GM12878 (cell line): Measurements from ENCODE around the gene HHIPL1. TPM values are rescaled to one million over a fixed set of nuclear protein-coding genes. Genes with fewer than 3 reads are reported as not detected.
A peak's percentile ranks its signal among the peaks of the same experiment; 100 is the strongest.

ENCODE experiments used
- ATAC-seq: fragments of 200-7000 bp; cut with Tn5 transposase; 3 replicates; pipeline ENCODE4 v1.9.1; 2020; ENCODE audit warnings: mild to moderate bottlenecking, moderate library complexity
- BruUV-seq: library from RNA; stranded (reverse); fragments of 400-500 nt; replicated peaks from 2 replicates; lab custom pipeline; 2021; lab: Mats Ljungman, UMichigan
- CTCF ChIA-PET: fragments of 300-600 bp; sonication (Branson Sonifier 250); formaldehyde crosslinking; extraction: SDS; loops from one replicate; lab custom pipeline; 2021; ENCODE audit warnings: inconsistent platforms; lab: Yijun Ruan, JAX
- POLR2A ChIA-PET: fragments of 350-600 bp; formaldehyde crosslinking; extraction: SDS; loops from one replicate; lab custom pipeline; 2021; ENCODE audit warnings: inconsistent platforms; lab: Charles Lee
- RAD21 ChIA-PET: fragments of 300-600 bp; sonication (Branson Sonifier 250); formaldehyde crosslinking; loops from one replicate; lab custom pipeline; 2023; ENCODE audit warnings: antibody characterized with exemption; ENCODE audit not compliant: unreplicated experiment; lab: Charles Lee
- SMC1A ChIA-PET: fragments of 300-600 bp; sonication (Branson Sonifier 250); formaldehyde crosslinking; loops from one replicate; lab custom pipeline; 2023; ENCODE audit not compliant: unreplicated experiment, uncharacterized antibody; lab: Charles Lee
- DNase-seq: peaks from one replicate; pipeline ENCODE4 v3.0.0-alpha.2; 2011; ENCODE audit warnings: low read depth, low spot score
- FAIRE-seq: peaks from 3 replicates; lab custom pipeline; 2011; peaks lifted over from hg19 to GRCh38; lab: Jason Lieb, UNC
- H2AFZ ChIP-seq: 2 replicates; pipeline ENCODE4 v1.6.0; 2011; ENCODE audit warnings: low read depth, low read length, control low read depth; ENCODE audit not compliant: control insufficient read depth
- H3K27ac ChIP-seq: 2 replicates; pipeline ENCODE4 v1.5.1; 2011; ENCODE audit warnings: control low read depth; ENCODE audit not compliant: control insufficient read depth, insufficient read depth
- H3K27me3 ChIP-seq, 2 experiments: replicated peaks in 1 of 2; 2 replicates each; pipeline versions ENCODE4 v1.6.0 to v1.6.1; 2011; ENCODE audit warnings: low read length in 1 of 2; ENCODE audit not compliant: control insufficient read depth in 2 of 2, insufficient read depth in 2 of 2
- H3K36me3 ChIP-seq, 2 experiments: 2 replicates each; pipeline ENCODE4 v1.5.1; 2011; ENCODE audit warnings: low read length in 1 of 2; ENCODE audit not compliant: control insufficient read depth in 2 of 2, insufficient read depth in 2 of 2
- H3K4me1 ChIP-seq: 2 replicates; pipeline ENCODE4 v1.6.1; 2011; ENCODE audit warnings: mild to moderate bottlenecking, low read length, moderate library complexity, mixed read lengths; ENCODE audit not compliant: control insufficient read depth, insufficient read depth
- H3K4me2 ChIP-seq: 2 replicates; pipeline ENCODE4 v1.6.0; 2011; ENCODE audit warnings: control low read depth; ENCODE audit not compliant: control insufficient read depth, insufficient read depth
- H3K4me3 ChIP-seq: fragments of 200-600 bp; sonication (generic); 2 replicates; pipeline ENCODE4 v1.5.1; 2016
- H3K79me2 ChIP-seq: 2 replicates; pipeline ENCODE4 v1.6.0; 2011; ENCODE audit warnings: low read length; ENCODE audit not compliant: control insufficient read depth, insufficient read depth
- H3K9ac ChIP-seq: 2 replicates; pipeline ENCODE4 v1.8.0; 2011; ENCODE audit warnings: low read length, control low read depth, mixed read lengths; ENCODE audit not compliant: control insufficient read depth, insufficient read depth
- H3K9me3 ChIP-seq: replicated peaks from 3 replicates; pipeline ENCODE4 v1.5.1; 2011; ENCODE audit warnings: mild to moderate bottlenecking, low read length; ENCODE audit not compliant: control insufficient read depth, insufficient read depth
- H4K20me1 ChIP-seq: 2 replicates; pipeline ENCODE4 v1.6.0; 2011; ENCODE audit not compliant: control insufficient read depth, insufficient read depth
- BHLHE40 ChIP-seq, 2 experiments: fragments of 450-650 bp in 1 of 2; IDR thresholded peaks; 2 replicates each; pipeline ENCODE4 v1.6.1; 2011 to 2017; ENCODE audit warnings: low read depth in 2 of 2, borderline replicate concordance in 1 of 2, improper control_type of control experiment in 1 of 2, low read length in 1 of 2, mild to moderate bottlenecking in 1 of 2
- IKZF1 ChIP-seq: fragments of 450-650 bp; conservative IDR thresholded peaks from 2 replicates; pipeline ENCODE4 v1.6.1; 2017; ENCODE audit warnings: antibody characterized with exemption, mild to moderate bottlenecking
- LARP7 ChIP-seq: fragments of 450-650 bp; IDR thresholded peaks from 2 replicates; pipeline ENCODE4 v1.6.1; 2017; ENCODE audit warnings: mild to moderate bottlenecking
- NFYA ChIP-seq: IDR thresholded peaks from 2 replicates; pipeline ENCODE4 v1.6.1; 2011; ENCODE audit warnings: low read depth, mild to moderate bottlenecking, low read length, improper control_type of control experiment, borderline replicate concordance
- PAX8 ChIP-seq: fragments of 450-650 bp; IDR thresholded peaks from 2 replicates; pipeline ENCODE4 v1.6.1; 2017; ENCODE audit warnings: mild to moderate bottlenecking, moderate library complexity
- POU2F2 ChIP-seq: IDR thresholded peaks from 3 replicates; pipeline ENCODE4 v1.6.1; 2011; ENCODE audit warnings: low read depth, mild to moderate bottlenecking, low read length, borderline replicate concordance
- RAD21 ChIP-seq: IDR thresholded peaks from 2 replicates; pipeline ENCODE4 v1.6.1; 2011; ENCODE audit warnings: mild to moderate bottlenecking, low read depth, low read length, moderate library complexity; ENCODE audit not compliant: insufficient read depth
- RB1 ChIP-seq: fragments of 450-650 bp; formaldehyde crosslinking; IDR thresholded peaks from 2 replicates; pipeline ENCODE4 v1.6.1; 2017; ENCODE audit warnings: mild to moderate bottlenecking, borderline replicate concordance
- SMARCA5 ChIP-seq: fragments of 450-650 bp; IDR thresholded peaks from 2 replicates; pipeline ENCODE4 v1.6.1; 2017; ENCODE audit warnings: mild to moderate bottlenecking
- SMC3 ChIP-seq: IDR thresholded peaks from 2 replicates; pipeline ENCODE4 v1.6.1; 2011; ENCODE audit warnings: low read length, improper control_type of control experiment, borderline replicate concordance
- TCF12 ChIP-seq: IDR thresholded peaks from 2 replicates; pipeline ENCODE4 v1.6.1; 2011; ENCODE audit warnings: low read depth, mild to moderate bottlenecking, low read length
- TCF3 ChIP-seq: IDR thresholded peaks from 2 replicates; pipeline ENCODE4 v1.6.1; 2012; ENCODE audit warnings: low read depth, mild to moderate bottlenecking, low read length, borderline replicate concordance; ENCODE audit not compliant: insufficient read depth
- YY1 ChIP-seq: IDR thresholded peaks from 2 replicates; pipeline ENCODE4 v1.6.1; 2011; ENCODE audit warnings: low read depth, mild to moderate bottlenecking, low read length
- ZBTB40 ChIP-seq: fragments of 450-650 bp; IDR thresholded peaks from 2 replicates; pipeline ENCODE4 v1.6.1; 2016; ENCODE audit warnings: mild to moderate bottlenecking, moderate library complexity, borderline replicate concordance
- WGBS: methylation state at CpG from one replicate; pipeline ENCODE4 v1.1.6; 2016; ENCODE audit warnings: low lambda C conversion rate; ENCODE audit not compliant: insufficient replicate concordance, insufficient coverage; ENCODE audit errors: missing lambda C conversion rate; 5-methylcytosine and 5-hydroxymethylcytosine counted together
- in situ Hi-C: fragments of 300-500 bp; cut with MboI; formaldehyde crosslinking; loops from 9 replicates; pipeline ENCODE4 v1.14.3; 2018; ENCODE audit warnings: mixed read lengths
- intact Hi-C: fragments of 100-400 bp; cut with micrococcal nuclease; formaldehyde crosslinking; loops from one replicate; pipeline ENCODE4 v1.14.2; 2022; ENCODE audit not compliant: unreplicated experiment
- polyA plus RNA-seq, 11 experiments: library from polyadenylated mRNA; depleted of rRNA in 4 of 11; unstranded in 6 of 11; stranded (reverse) in 5 of 11; fragments of >200 nt; fragmentation: Nextera tagmentation in 4 of 11; fragmentation: Illumina TruSeq in 1 of 11; extraction: Ambion mirVana in 4 of 11; extraction: Trizol in 1 of 11; gene quantifications; 1 replicate in 1 of 11; 2 replicates in 10 of 11; pipeline versions ENCODE4 v1.2.1 to v1.2.3, GENCODE V29; 2011 to 2016; ENCODE audit warnings: inconsistent platforms in 2 of 11, missing spikeins in 2 of 11, low read depth in 1 of 11
- total RNA-seq, 4 experiments: library from RNA; depleted of rRNA in 3 of 4; stranded (reverse); fragments of >200 nt in 3 of 4; fragmentation: Illumina TruSeq in 1 of 4; extraction: Trizol in 1 of 4; gene quantifications; 2 replicates each; pipeline versions ENCODE4 v1.2.1 to v1.2.3, GENCODE V29; 2013 to 2021
- TF ChIP-seq, protein P1 (sequence below), 3 experiments: IDR thresholded peaks in 2 of 3; conservative IDR thresholded peaks in 1 of 3; 2 replicates each; pipeline ENCODE4 v1.5.1; 2011; ENCODE audit warnings: low read depth in 3 of 3, low read length in 3 of 3, mild to moderate bottlenecking in 3 of 3, control low read depth in 2 of 3, moderate library complexity in 2 of 3, inconsistent platforms in 1 of 3, mixed read lengths in 1 of 3; ENCODE audit not compliant: control insufficient read depth in 2 of 3, insufficient read depth in 1 of 3; ENCODE audit errors: extremely low read depth in 1 of 3

Gene HHIPL1
- total and polyA plus RNA-seq, 10 of the 15 experiments (the other 5 are each of a cell fraction or from before 2014, with no cell fraction given), result 0.09 TPM; not detected in 9

GRCh38 chr14:99628887-99629618 lies 15.9 kb upstream of the HHIPL1 start:
- no peaks in the 10 kb centered on the region for H3K4me1 ChIP-seq
- no peaks in the 10 kb centered on the region for H3K36me3 ChIP-seq
- no peaks in the 10 kb centered on the region for H3K9me3 ChIP-seq
- TF ChIP-seq LARP7 (0 out of 2 replicates have a peak, but pooled peaks have one; percentile 13), RB1 (peak; percentile 29; the same call in 1 of the 2 replicates), TCF12 (0 out of 2 replicates have a peak, but pooled peaks have one; percentile 52), SMC3 (peak; percentile 90), ZBTB40 (no peak), TCF3 (0 out of 2 replicates have a peak, but pooled peaks have one; percentile 27), POU2F2 (no peak), SMARCA5 (peak; percentile 60; the same call in 1 of the 2 replicates), PAX8 (no peak), BHLHE40 (IDR thresholded peaks at IDR 0.05; ENCODE audit: borderline replicate concordance in 1 of 2, low read depth in 2 of 2, low read length in 1 of 2) (peak; percentile 65 to 83; a peak in 3 of 4 replicates), NFYA (no peak), IKZF1 (0 out of 2 replicates have a peak, but pooled peaks have one; percentile 13), YY1 (peak; percentile 58; the same call in 1 of the 2 replicates), RAD21 (peak; percentile 87)
- TF ChIP-seq, protein P1, sequence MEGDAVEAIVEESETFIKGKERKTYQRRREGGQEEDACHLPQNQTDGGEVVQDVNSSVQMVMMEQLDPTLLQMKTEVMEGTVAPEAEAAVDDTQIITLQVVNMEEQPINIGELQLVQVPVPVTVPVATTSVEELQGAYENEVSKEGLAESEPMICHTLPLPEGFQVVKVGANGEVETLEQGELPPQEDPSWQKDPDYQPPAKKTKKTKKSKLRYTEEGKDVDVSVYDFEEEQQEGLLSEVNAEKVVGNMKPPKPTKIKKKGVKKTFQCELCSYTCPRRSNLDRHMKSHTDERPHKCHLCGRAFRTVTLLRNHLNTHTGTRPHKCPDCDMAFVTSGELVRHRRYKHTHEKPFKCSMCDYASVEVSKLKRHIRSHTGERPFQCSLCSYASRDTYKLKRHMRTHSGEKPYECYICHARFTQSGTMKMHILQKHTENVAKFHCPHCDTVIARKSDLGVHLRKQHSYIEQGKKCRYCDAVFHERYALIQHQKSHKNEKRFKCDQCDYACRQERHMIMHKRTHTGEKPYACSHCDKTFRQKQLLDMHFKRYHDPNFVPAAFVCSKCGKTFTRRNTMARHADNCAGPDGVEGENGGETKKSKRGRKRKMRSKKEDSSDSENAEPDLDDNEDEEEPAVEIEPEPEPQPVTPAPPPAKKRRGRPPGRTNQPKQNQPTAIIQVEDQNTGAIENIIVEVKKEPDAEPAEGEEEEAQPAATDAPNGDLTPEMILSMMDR (IDR thresholded peaks at IDR 0.05 in 2 of 3, conservative IDR thresholded peaks at IDR 0.05 in 1 of 3; ENCODE audit: control insufficient read depth in 2 of 3, extremely low read depth in 1 of 3, insufficient read depth in 1 of 3, low read depth in 3 of 3, low read length in 3 of 3), result peak; percentile 92 to 99 (median 97); a peak in 5 of 6 replicates
- no peak overlapping the region for H3K27ac ChIP-seq
- no peak overlapping the region for H2AFZ ChIP-seq
- no peaks in the 10 kb centered on the region for H4K20me1 ChIP-seq
- no peak overlapping the region for H3K4me3 ChIP-seq
- 23% methylated on average over 20 of the region's 20 CpGs for WGBS
- H3K4me2 ChIP-seq, result no peak overlapping the region
- POLR2A ChIA-PET, result interaction anchor here (0.8 kb wide), 1 partner anchor 106 kb away, joined by 5 read pairs; no protein-coding TSS in a partner anchor
- no peaks in the 10 kb centered on the region; a peak in 1 of 4 replicates for H3K27me3 ChIP-seq
- H3K9ac ChIP-seq, result no peak overlapping the region
- H3K79me2 ChIP-seq, result no peaks in the 10 kb centered on the region
- ATAC-seq (peak; percentile 94), FAIRE-seq (no peak), DNase-seq (no peak)
- intact Hi-C loops (loop anchor here (1.0 kb wide), 1 partner anchor 111 kb away; no protein-coding TSS in a partner anchor), in situ Hi-C loops (no loop called here)
- RAD21 ChIA-PET, result interaction anchor here (0.9 to 2.0 kb wide), 8 partner anchors 11 to 126 kb away, joined by 3 to 7 read pairs (median 4); no protein-coding TSS in a partner anchor
- BruUV-seq, result no TSS peak
- SMC1A ChIA-PET, result interaction anchor here (0.7 kb wide), 2 partner anchors 11 to 21 kb away, joined by 3 read pairs; no protein-coding TSS in a partner anchor
- CTCF ChIA-PET, result interaction anchor here (0.6 to 1.7 kb wide), 20 partner anchors 9 to 187 kb away, joined by 3 to 10 read pairs (median 4); no protein-coding TSS in a partner anchor
